Mesendoderm (in vitro differentiated cells): ENCODE measurements around the gene DYDC1. TPM values are rescaled to one million over a fixed set of nuclear protein-coding genes. Genes with fewer than 3 reads are reported as not detected.
A peak's percentile ranks its signal among the peaks of the same experiment; 100 is the strongest.

Experiments
- DNase-seq: peaks from one replicate; pipeline ENCODE4 v3.0.0; 2013
- H2AK5ac ChIP-seq: 2 replicates; pipeline ENCODE4 v1.6.1; 2013; ENCODE audit warnings: low read length, inconsistent platforms
- H2BK120ac ChIP-seq: 2 replicates; pipeline ENCODE4 v1.6.1; 2013; ENCODE audit warnings: low read depth, mild to moderate bottlenecking, low read length, moderate library complexity, mixed read lengths
- H2BK15ac ChIP-seq: replicated peaks from 2 replicates; pipeline ENCODE4 v1.6.1; 2013; ENCODE audit warnings: low read depth, mild to moderate bottlenecking, moderate library complexity
- H2BK5ac ChIP-seq: 2 replicates; pipeline ENCODE4 v1.6.1; 2013; ENCODE audit warnings: low read length, inconsistent platforms
- H3K18ac ChIP-seq: 2 replicates; pipeline ENCODE4 v1.6.1; 2013; ENCODE audit warnings: mild to moderate bottlenecking, low read length, mixed read lengths
- H3K23ac ChIP-seq: one replicate; pipeline ENCODE4 v1.6.1; 2013; ENCODE audit warnings: low read length
- H3K27ac ChIP-seq: 2 replicates; pipeline ENCODE4 v1.5.1; 2013; ENCODE audit warnings: low read depth, mild to moderate bottlenecking, inconsistent platforms, low read length, moderate library complexity
- H3K27me3 ChIP-seq: 2 replicates; pipeline ENCODE4 v1.6.1; 2013; ENCODE audit warnings: low read length, control low read depth, mild to moderate bottlenecking, inconsistent platforms; ENCODE audit not compliant: insufficient read depth, poor library complexity
- H3K36me3 ChIP-seq: 2 replicates; pipeline ENCODE4 v1.6.1; 2013; ENCODE audit warnings: low read length, inconsistent platforms; ENCODE audit not compliant: control insufficient read depth, insufficient read depth
- H3K4ac ChIP-seq: one replicate; pipeline ENCODE4 v1.6.1; 2013; ENCODE audit warnings: low read depth, mild to moderate bottlenecking, low read length, moderate library complexity
- H3K4me1 ChIP-seq: 2 replicates; pipeline ENCODE4 v1.6.1; 2013; ENCODE audit warnings: low read depth, low read length, inconsistent platforms; ENCODE audit not compliant: control insufficient read depth
- H3K4me2 ChIP-seq: 2 replicates; pipeline ENCODE4 v1.6.1; 2013; ENCODE audit warnings: low read length
- H3K4me3 ChIP-seq: 2 replicates; pipeline ENCODE4 v1.5.1; 2013; ENCODE audit warnings: mild to moderate bottlenecking, low read length
- H3K56ac ChIP-seq: one replicate; pipeline ENCODE4 v1.6.1; 2013; ENCODE audit warnings: low read length
- H3K79me1 ChIP-seq: 2 replicates; pipeline ENCODE4 v1.6.1; 2013; ENCODE audit warnings: low read length, inconsistent platforms
- H3K79me2 ChIP-seq: 2 replicates; pipeline ENCODE4 v1.6.1; 2013; ENCODE audit warnings: mild to moderate bottlenecking, low read length; ENCODE audit not compliant: control insufficient read depth, insufficient read depth
- H3K9ac ChIP-seq: 2 replicates; pipeline ENCODE4 v1.6.1; 2013; ENCODE audit warnings: low read length, inconsistent platforms
- H4K5ac ChIP-seq: one replicate; pipeline ENCODE4 v1.6.1; 2013; ENCODE audit warnings: low read length
- H4K8ac ChIP-seq: one replicate; pipeline ENCODE4 v1.6.1; 2013; ENCODE audit warnings: low read depth, mild to moderate bottlenecking, control low read depth, low read length, moderate library complexity
- WGBS: extraction: QIAGEN DNeasy Blood & Tissue Kit; methylation state at CpG from one replicate; pipeline ENCODE4 v1.1.7; 2013; ENCODE audit warnings: low lambda C conversion rate, missing lambda C conversion rate; ENCODE audit not compliant: insufficient coverage; ENCODE audit errors: extremely low coverage; 5-methylcytosine and 5-hydroxymethylcytosine counted together
- polyA plus RNA-seq, 2 experiments: library from polyadenylated mRNA; stranded (reverse); fragments of 200-250 nt; gene quantifications; one replicate each; pipeline ENCODE4 v1.2.3, GENCODE V29; 2013

The DYDC1 gene
- 0.59 TPM for polyA plus RNA-seq (2013, experiment 1 of 2)
- 0.49 TPM for polyA plus RNA-seq (2013, experiment 2 of 2)

GRCh38 chr10:80356563-80356988, at the start of gene DYDC1, which contains the start of gene DYDC2:
TSS of gene DYDC1 (minus strand) at chr10:80356755. CDS start at chr10:80352601, 4,154 bp downstream.
TSS of gene DYDC2 (plus strand) at chr10:80356781. CDS start at chr10:80362444, 5,663 bp downstream.
- H2BK15ac ChIP-seq = no peak within 1 kb of the TSS
- no peak within 1 kb of the TSS for H3K4ac ChIP-seq
- DNase-seq = peak; percentile 93
- no peaks in the 10 kb centered on the region for H3K27me3 ChIP-seq
- no peaks in the 10 kb centered on the region for H3K4me1 ChIP-seq
- H3K27ac ChIP-seq = no peak within 1 kb of the TSS
- no peak within 1 kb of the TSS for H3K18ac ChIP-seq
- no peak within 1 kb of the TSS for H4K5ac ChIP-seq
- no peak within 1 kb of the TSS for H2BK120ac ChIP-seq
- peak within 1 kb of the TSS; percentile 35 for H3K4me3 ChIP-seq
- H3K9ac ChIP-seq = peak within 1 kb of the TSS; percentile 69
- no peak within 1 kb of the TSS for H4K8ac ChIP-seq
- H2AK5ac ChIP-seq = no peak within 1 kb of the TSS
- no peak within 1 kb of the TSS for H2BK5ac ChIP-seq
- no peaks in the 10 kb centered on the region for H3K36me3 ChIP-seq
- peak within 1 kb of the TSS; percentile 90 for H3K56ac ChIP-seq
- H3K79me2 ChIP-seq = no peaks in the 10 kb centered on the region
- no CpG with 5 or more reads among the region's 43 CpGs for WGBS
- no peak within 1 kb of the TSS for H3K23ac ChIP-seq
- peak within 1 kb of the TSS; percentile 86 for H3K4me2 ChIP-seq
- H3K79me1 ChIP-seq = no peaks in the 10 kb centered on the region

GRCh38 chr10:80406204-80406603, 49.6 kb upstream of the DYDC1 start:
- H3K27ac ChIP-seq = no peak overlapping the region

GRCh38 chr10:80405626-80406025, 49.1 kb upstream of the DYDC1 start:
- H2AK5ac ChIP-seq = no peak overlapping the region
- no peak overlapping the region for H3K23ac ChIP-seq
- H3K79me2 ChIP-seq = no peaks in the 10 kb centered on the region
- no peaks in the 10 kb centered on the region for H3K4me1 ChIP-seq
- peak; percentile 33 for DNase-seq
- no peak overlapping the region for H2BK5ac ChIP-seq
- no peak overlapping the region for H3K56ac ChIP-seq
- no peak overlapping the region for H3K4ac ChIP-seq
- no peak overlapping the region for H4K5ac ChIP-seq
- no CpG with 5 or more reads among the region's 4 CpGs for WGBS
- H2BK120ac ChIP-seq = no peak overlapping the region
- no peaks in the 10 kb centered on the region for H3K27me3 ChIP-seq
- no peak overlapping the region for H3K4me3 ChIP-seq
- no peak overlapping the region for H2BK15ac ChIP-seq
- H3K79me1 ChIP-seq = peaks cover 7% of the 10 kb centered on the region
- no peak overlapping the region for H3K4me2 ChIP-seq
- H3K18ac ChIP-seq = no peak overlapping the region
- no peak overlapping the region for H3K27ac ChIP-seq
- no peak overlapping the region for H3K9ac ChIP-seq
- H4K8ac ChIP-seq = no peak overlapping the region
- no peaks in the 10 kb centered on the region for H3K36me3 ChIP-seq

More at GRCh38 chr10:80406204-80406603, 49.6 kb upstream of the DYDC1 start:
- Histone ChIP-seq H3K79me2 (no peaks in the 10 kb centered on the region), H3K4ac (no peak overlapping the region), H2BK120ac (no peak overlapping the region), H2BK15ac (no peak overlapping the region), H3K36me3 (no peaks in the 10 kb centered on the region), H3K27me3 (no peaks in the 10 kb centered on the region), H4K8ac (no peak overlapping the region), H4K5ac (no peak overlapping the region), H2BK5ac (no peak overlapping the region), H3K23ac (no peak overlapping the region), H3K4me3 (no peak overlapping the region), H3K4me2 (no peak overlapping the region), H3K9ac (no peak overlapping the region), H3K4me1 (no peaks in the 10 kb centered on the region), H3K79me1 (peaks cover 10% of the 10 kb centered on the region), H3K56ac (no peak overlapping the region), H3K18ac (no peak overlapping the region), H2AK5ac (no peak overlapping the region)
- DNase-seq = no peak
- no CpG with 5 or more reads among the region's 4 CpGs for WGBS

GRCh38 chr10:80405035-80405434, 48.5 kb upstream of the DYDC1 start:
- no peaks in the 10 kb centered on the region for H3K4me1 ChIP-seq
- H4K5ac ChIP-seq = no peak overlapping the region
- no peak for DNase-seq
- no peak overlapping the region for H2AK5ac ChIP-seq
- no peak overlapping the region for H3K4ac ChIP-seq
- no peak overlapping the region for H2BK5ac ChIP-seq
- no peak overlapping the region for H3K4me2 ChIP-seq
- H2BK120ac ChIP-seq = no peak overlapping the region
- H3K27ac ChIP-seq = no peak overlapping the region
- H3K18ac ChIP-seq = no peak overlapping the region
- no peak overlapping the region for H3K4me3 ChIP-seq
- H2BK15ac ChIP-seq = no peak overlapping the region
- H3K27me3 ChIP-seq = no peaks in the 10 kb centered on the region
- H3K79me2 ChIP-seq = no peaks in the 10 kb centered on the region
- no peak overlapping the region for H4K8ac ChIP-seq
- no peaks in the 10 kb centered on the region for H3K36me3 ChIP-seq
- no peak overlapping the region for H3K23ac ChIP-seq
- peaks cover 4% of the 10 kb centered on the region for H3K79me1 ChIP-seq
- no peak overlapping the region for H3K56ac ChIP-seq
- WGBS = no CpG with 5 or more reads among the region's 1 CpG
- no peak overlapping the region for H3K9ac ChIP-seq

- Histone ChIP-seq H3K79me1 (no peaks in the 10 kb centered on the region), H3K4me3 (no peak overlapping the region), H2BK5ac (no peak overlapping the region), H3K79me2 (no peaks in the 10 kb centered on the region), H3K4me1 (no peaks in the 10 kb centered on the region), H2BK120ac (no peak overlapping the region), H3K27me3 (no peaks in the 10 kb centered on the region), H3K36me3 (no peaks in the 10 kb centered on the region), H3K56ac (no peak overlapping the region), H3K4ac (no peak overlapping the region), H4K5ac (no peak overlapping the region), H3K23ac (no peak overlapping the region), H3K27ac (no peak overlapping the region), H3K4me2 (no peak overlapping the region), H3K9ac (no peak overlapping the region), H4K8ac (no peak overlapping the region), H2AK5ac (no peak overlapping the region), H2BK15ac (no peak overlapping the region), H3K18ac (no peak overlapping the region)
- WGBS = no CpG with 5 or more reads among the region's 8 CpGs
- no peak for DNase-seq
Measured at GRCh38 chr10:80400136-80400804, 43.7 kb upstream of the DYDC1 start.

- no peak overlapping the region for H4K8ac ChIP-seq
- H3K36me3 ChIP-seq = no peaks in the 10 kb centered on the region
- no peak overlapping the region for H3K4me2 ChIP-seq
- H2BK15ac ChIP-seq = no peak overlapping the region
- no peak overlapping the region for H2BK120ac ChIP-seq
- no peak overlapping the region for H3K23ac ChIP-seq
- H2BK5ac ChIP-seq = no peak overlapping the region
- no CpG with 5 or more reads among the region's 2 CpGs for WGBS
- no peak overlapping the region for H3K27ac ChIP-seq
- H3K18ac ChIP-seq = no peak overlapping the region
- H3K9ac ChIP-seq = no peak overlapping the region
- H3K79me1 ChIP-seq = no peaks in the 10 kb centered on the region
- no peak overlapping the region for H3K4ac ChIP-seq
- no peak overlapping the region for H3K4me3 ChIP-seq
- no peak overlapping the region for H2AK5ac ChIP-seq
- no peaks in the 10 kb centered on the region for H3K4me1 ChIP-seq
- no peak overlapping the region for H3K56ac ChIP-seq
- no peaks in the 10 kb centered on the region for H3K79me2 ChIP-seq
- no peaks in the 10 kb centered on the region for H3K27me3 ChIP-seq
- peak; percentile 24 for DNase-seq
- no peak overlapping the region for H4K5ac ChIP-seq
Measured at GRCh38 chr10:80397014-80397413, 40.5 kb upstream of the DYDC1 start.
